SW480 (cell line): ENCODE results near the gene ZPR1.

Experiments used
- DNase-seq: peaks from one replicate; pipeline ENCODE4 v3.0.0-alpha.2; 2016; ENCODE audit warnings: low spot score

The ZPR1 gene

DNA sequence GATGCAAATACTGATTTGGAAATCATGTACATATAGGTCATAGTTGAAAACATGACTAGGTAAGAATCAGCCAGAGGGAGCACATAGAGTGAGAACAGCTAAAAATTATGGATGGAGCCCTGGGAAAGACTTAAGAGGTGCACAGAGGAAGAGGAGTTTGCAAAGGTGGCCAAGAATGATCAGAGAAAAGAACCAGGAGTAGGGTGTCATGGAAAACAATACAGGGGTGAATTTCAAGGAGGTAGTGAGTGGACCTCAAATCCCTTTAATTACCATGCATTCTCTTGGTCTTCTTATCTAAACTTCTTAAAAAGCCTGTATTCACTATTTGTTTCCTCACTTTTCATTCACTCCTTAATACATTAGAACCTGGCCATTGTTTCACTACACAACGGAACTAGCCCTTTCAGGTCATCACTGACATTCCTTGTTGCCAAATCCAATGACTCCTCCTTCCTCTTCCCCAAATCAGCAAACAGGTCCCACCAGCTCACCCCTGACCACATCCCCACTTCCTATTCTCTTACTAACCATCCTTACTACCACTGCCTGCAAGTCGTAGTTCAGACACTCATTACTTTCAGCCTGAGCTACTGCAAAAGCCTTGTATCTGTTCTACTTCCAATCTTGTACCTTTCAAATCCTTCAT lies 37.6 kb downstream of the ZPR1 start:
- DNase-seq, result no peak

DNA sequence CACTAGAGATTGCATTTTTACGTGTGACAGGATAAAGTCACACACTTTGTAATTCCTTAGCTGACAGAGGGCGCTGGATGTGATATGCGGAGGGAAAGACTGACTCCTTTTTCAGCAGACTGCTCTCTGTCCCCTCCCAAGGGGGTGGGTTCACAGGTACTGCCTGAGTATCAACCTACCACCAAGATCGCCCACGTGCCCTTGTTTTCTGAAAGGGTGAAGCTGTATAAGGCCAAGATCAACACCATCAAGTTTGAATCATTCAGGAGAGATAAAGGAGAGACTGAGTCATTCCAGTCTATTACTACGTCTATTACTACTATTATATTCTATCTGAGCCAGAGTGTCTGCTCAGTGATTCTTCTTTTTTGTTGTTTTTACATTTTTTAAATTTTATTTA lies 45.7 kb downstream of the ZPR1 start:
- DNase-seq, result no peak

DNA sequence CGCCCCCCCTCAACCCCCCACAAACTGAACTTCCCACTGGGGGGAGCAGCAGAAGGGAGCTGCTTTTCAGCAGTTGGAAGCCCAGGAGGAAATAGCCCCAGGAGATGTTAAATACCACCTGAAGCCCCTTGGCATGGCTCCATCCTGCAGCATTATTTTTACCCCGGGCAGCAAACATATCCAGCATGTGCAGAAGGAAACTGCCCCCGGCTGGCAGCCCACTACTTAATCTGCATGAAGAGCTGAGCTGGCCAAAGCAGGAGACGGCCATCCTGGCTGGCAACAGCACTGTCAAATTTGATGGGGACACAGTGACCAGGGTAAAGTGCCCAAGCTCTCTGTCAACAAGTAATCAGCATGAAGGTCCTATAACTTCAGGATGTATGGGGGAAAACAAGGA lies 47.1 kb downstream of the ZPR1 start:
- no peak for DNase-seq

DNA sequence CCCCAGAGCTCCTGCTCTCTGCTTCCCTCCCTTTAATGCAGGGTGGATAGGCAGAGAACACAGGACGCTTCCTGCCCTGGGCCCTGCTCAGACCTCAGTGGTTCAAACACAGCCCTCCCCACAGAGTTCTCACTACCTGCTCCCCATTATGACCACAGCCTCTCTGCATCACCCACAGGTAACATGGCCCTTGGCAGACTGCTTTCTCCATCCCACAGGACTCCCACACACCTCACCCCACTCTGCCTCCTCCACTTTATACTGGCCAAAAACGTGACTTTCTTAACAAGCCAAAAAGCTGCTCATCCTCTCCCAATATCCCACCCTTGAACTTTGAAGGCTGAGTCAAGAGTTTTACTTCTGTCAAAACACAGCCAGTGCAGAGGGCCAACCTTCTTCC lies 48.8 kb downstream of the ZPR1 start:
- no peak for DNase-seq

DNA sequence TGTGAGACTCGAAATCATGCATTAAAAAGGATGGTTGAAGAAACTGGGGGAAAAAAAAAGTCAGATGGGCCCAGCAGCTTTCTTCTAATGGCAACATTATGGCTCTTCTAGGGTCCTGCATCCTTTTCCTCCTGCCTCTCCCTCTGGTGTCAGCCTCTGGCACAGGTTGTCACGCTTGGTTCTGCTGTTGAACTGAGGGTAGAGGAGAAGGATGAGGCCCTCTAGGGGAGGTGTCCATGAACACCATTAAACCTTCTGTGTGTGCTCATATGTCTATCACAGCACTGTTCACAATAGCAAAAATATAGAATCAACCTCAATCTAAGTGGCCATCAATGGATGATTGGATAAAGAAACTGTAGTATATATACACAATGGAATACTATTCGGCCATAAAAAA lies 51.1 kb downstream of the ZPR1 start:
- DNase-seq, result peak; percentile 21

DNA sequence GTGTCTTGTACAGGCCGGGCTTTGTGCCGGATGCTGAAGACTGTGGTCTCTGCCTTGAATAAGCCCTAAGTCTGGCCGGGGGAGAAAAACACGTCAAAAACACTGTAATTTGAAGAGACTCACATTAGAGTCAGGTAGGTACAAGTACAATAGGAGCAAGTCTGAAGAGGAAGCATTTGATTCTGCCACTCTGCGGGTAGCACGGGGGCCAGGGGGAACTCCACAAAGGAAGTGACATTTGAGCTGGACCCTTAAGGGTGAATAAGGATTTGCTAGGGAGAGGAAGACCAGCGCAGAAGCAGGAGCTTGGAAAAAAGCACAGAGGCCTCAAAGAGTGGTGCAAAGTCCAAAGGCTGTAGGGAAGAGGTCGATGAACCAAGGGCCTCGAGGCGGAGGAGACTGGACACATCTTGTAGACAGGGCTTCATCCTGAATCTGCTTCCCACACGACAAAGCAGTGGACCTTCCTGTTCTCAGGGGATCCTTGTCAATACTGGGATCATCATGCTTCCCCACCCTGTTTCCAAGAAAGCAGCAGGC lies 53.8 kb downstream of the ZPR1 start:
- no peak for DNase-seq

DNA sequence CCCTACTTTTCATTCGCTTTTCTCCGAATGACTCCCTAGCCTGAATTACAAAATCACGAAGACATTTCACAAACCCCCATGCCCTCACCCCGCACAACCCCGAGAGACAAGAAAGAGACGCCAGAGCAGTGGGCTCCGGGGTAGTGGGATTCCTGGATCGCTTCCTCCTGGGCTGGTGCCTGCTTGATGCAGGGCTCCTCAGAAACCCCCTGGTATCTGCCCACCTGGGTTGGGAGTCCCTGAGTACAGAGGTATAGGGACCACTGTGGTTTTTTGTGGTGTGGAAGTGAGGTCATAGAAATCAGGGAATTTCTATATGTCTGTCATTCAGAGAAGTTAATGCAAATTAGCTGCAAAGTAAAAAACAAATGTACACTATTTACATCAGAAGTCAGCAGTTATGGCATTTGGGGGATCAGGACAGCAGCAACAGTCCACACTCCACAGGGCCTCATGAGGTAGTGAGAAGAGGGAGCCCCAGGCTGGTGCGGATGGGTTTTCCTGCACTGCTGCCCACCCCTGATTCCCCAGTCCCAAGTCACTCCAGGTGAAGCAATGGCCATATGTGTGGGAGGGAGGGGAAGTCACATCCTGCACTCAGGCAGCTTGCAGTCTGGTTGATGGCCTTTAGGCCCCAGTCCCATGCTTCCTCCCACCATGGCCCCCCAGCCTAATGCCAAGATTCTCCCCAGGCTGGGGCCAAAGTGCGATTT lies 54.6 kb downstream of the ZPR1 start:
- no peak for DNase-seq

DNA sequence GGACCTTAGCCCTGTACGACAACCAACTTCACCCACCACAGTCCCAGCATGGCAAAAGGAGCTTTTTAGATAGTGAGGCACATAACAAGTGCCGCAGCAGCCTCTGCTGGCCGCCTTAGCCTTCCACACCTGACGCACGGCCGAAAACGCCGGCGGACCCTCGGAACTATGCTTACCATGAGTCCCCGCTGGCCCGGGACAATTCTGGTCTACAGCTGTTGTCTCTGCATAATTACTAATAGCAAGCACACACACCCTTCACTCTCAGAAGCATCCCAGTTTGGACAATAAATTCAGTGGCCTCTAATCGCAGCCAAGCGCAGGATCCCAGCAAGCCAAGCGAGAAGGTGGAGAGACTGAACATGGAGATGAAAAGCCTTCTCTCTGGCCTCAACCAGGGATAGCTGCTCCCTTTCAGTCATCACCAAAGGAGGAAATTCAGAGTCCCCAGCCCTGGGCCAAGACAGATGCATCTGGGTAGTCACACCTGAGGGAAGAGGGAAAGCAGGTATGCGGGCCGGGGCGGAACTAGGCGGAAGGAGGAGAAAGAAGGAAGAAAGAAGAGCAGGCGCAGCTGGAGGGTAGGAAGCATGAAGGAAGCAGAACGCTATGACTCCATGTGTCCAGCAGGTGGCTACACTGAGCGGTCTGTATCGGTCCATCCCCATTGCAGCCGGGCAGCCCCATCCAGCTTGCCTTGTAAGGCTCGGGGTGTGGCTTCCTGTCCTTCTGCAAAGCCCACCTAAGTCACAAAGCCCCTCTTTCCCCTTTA lies 55.4 kb downstream of the ZPR1 start:
- peak; percentile 52 for DNase-seq

DNA sequence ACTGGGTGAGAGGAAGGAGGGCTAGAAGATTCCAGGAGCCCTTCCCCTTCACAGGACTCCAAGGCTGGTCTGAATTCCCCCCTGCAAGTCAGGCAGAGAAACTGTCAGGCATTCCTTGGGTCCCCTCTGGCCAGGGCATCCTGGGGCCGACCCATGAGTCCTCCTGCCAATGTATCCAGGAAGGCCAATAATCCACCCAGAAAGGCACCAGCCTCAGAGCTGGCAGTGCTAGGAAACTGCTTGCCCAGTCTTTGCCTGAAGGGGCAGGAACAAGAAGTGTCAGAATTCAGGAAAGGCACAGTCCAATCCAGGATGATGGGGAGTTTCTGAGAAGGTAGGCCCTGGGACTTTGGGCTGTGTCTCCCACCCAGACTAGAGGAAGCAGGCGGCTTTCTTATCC lies 56.0 kb downstream of the ZPR1 start:
- no peak for DNase-seq

DNA sequence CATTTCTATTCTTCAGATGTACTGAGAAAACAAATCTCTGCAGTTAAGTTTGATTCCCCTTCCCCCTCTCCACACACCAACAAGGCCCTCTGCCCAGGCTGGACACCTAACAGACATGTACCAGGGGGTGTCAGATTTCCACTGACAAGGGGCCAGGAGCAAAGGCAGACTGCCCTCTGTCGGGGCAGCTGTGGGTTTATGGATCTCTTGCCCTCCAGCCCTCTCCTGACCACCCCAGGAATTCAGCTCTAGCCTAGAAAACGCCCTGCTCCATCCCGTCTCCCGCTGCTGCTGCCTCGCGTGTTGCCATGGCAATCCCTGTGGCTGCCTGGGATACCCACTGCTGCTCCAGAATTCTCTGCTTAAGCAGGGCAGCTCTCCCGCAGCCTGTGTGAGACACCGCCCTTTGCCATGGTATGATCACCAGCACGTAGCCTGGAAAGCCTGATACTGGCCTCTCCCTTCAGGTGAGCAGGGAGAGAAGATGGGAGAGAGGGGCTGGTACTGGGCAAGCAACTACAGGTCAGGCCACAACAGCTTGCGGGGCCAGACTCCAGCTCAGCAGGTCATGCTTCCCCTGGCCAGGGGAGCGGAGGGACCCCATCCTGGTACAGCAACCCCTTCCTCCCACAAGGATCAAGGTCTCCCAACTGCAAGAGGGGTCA lies 56.6 kb downstream of the ZPR1 start:
- peak; percentile 27 for DNase-seq

DNA sequence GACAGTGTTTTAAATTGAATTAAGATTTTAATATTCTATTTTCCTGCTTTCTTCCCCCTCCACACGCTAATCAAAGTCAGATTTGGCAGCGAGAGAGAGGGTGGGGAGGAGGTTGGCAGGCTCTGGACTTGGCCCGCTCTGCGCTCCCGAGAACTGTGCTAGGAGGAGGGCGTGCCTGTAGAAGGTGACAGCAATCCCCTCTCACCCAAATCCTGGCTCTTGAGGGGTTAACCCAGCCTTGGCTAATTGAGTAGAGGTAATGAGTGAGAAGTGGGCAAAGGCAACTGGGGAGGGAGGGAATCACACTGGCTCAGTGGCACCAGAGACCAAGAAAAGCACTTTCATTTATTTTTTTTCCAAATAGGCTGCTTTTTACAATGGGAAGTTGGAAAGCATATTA lies 57.2 kb downstream of the ZPR1 start:
- no peak for DNase-seq

DNA sequence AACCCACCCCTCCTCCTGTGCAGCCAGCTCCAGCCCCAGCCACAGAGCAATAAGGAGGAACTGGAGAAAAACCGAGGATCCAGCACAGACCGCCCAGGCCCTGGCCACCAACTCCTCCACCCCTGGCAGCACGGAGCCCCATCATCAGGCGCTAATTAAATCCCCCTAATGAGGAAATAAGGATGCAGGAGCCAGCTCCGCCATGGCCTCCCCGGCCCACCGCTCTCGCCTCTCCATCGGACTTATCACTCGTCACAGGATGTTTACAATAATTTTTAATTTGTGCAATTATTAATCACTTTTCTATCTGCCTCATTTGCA lies 57.6 kb downstream of the ZPR1 start:
- no peak for DNase-seq

DNA sequence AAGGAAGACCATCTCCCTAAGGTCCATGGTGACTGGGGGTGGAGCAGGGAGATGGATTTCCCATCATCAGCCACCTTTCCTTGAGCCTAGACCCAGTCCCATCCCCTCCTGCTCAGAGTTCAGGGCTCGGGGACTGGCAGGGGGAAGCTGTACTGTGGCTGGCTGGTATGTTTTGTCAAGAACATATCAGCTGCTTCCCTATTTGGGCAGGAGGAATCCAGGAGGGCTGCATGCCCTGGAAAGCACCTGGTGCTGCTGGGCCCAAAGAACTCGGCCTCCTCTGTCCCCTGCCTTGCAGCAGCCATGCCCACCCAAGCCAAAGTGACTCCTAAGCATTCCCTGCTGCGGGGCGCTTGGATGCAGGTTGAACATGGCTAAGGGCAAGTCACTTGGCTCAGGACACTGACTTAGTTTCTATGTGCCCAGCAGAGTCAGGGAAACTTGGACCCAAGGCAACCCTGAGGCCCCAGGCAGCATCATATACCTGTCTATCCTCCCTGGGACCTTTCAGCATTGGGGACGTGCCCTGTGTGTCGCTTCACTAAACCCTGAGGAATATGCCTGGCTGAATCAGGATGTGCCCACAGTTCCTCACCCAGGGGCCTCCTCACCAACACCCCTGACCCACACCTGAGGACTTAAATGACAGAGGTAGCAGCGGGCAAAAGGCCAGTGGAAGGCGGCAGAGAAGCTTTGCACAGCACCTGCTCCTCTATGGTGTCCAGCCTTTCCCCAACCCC lies 58.2 kb downstream of the ZPR1 start:
- no peak for DNase-seq

DNA sequence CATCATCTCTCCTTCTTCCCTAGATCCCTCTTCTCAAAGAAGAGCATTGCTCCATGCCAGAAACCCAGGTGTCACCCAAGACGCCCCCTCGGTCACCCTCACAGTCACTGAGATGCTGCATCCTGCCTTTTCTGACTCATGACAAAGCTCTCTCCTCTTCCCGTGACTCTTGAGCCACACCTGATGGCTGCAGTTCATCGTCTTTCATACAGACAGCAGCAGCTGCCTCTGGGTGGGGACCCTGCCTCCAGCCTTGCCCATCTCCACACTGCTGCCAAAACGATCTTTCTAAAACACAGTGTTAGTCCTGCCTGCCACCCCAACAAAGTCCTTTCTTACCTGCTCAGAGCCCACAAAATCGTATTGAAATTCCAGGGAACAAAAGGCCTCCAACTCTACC lies 59.8 kb downstream of the ZPR1 start:
- no peak for DNase-seq

DNA sequence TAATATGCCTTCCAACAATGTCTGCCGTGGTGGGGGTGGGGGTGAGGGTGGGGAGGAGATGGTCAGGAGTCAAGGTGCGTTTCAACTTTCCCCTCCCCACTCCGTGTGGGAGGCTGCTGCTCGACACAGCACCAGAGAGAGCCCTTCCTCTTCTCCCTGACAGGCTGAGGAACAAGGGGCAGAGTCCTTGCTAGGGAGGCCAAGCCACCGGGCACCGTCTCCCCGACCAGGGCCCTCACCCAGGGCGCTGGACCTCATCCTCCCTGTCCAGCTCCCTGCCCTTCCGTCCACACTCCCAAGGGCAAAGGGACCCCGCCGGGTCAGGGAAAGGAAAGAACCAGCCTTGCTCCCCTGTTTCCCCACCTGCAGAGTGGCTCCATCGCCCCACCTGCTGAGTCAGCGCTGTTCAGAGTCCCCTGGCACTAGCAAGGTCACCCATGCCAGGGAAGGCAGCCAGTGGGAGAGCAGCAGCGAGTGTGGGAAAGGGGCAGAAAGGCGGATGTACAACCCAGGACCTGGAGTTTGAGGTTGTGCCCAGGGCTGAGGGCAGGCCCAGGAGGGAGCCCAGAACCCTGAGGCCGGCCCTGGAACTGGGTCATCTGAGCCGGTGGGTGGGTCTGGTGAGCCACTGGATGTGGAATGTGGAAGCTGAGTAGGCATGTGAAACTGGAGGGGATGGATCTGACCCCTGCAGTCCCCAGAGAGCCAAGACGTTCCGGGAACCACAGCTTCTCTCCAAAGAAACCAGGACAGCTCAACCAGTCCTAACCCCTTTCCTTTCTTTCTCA lies 62.2 kb downstream of the ZPR1 start:
- DNase-seq, result no peak

DNA sequence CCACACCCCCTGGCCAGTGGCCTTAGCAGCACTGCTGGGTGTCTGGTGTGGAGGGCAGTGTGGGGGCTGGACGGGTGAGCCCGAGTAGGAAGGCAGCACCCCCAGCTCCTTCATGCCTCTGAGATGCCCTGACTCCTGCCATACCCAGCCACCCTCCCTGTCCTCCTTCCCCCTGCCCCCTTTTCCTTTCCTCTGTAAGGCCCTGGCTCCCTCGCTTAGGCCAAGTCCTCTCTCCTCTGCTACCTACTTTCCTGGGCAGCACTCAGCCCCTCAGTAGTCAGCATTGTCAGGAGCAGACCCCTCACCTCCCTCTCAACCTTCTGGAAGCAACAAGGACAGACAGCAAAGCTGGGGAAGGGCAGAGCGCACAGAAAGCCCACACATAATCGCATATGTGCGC lies 63.0 kb downstream of the ZPR1 start:
- DNase-seq, result no peak
